HS-27A (cell line): ENCODE results near the gene TTLL11.
A peak's percentile ranks its signal among the peaks of the same experiment; 100 is the strongest.
"Not testable (repeated sequence)": the region's sequence is repeated elsewhere in the genome, so short reads cannot be mapped to it uniquely, and the experiment has no call there.

Experiments
- DNase-seq: peaks from one replicate; pipeline ENCODE4 v3.0.0-alpha.2; 2012; ENCODE audit warnings: low read depth, missing footprints

The TTLL11 gene

GRCh38 chr9:122005597-122005996, 87.5 kb downstream of the TTLL11 start:
- DNase-seq = no peak

GRCh38 chr9:122004589-122004988, 88.5 kb downstream of the TTLL11 start:
- no peak for DNase-seq

GRCh38 chr9:122001491-122002201, 91.5 kb downstream of the TTLL11 start:
- no peak for DNase-seq

GRCh38 chr9:122000526-122000925, 92.6 kb downstream of the TTLL11 start:
- not testable (repeated sequence) for DNase-seq

DNA sequence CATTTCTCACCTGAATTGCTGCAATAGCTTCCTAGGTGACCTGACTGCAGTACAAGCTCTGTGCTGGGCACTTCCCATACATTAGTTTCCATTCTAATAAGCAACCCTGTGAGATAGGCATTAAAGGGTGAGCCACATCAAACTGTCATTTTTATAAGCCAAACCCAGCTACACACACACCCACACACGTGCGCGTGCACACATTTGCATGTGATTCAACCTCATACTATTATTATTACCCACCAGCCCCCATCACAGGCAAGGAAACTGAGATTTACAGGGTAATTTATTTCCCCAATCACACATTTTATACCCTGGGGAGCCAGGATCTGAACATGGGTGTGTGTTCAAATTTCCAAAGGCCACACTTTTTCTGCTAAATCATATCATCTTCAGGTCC, 93.6 kb downstream of the TTLL11 start:
- DNase-seq = no peak

DNA sequence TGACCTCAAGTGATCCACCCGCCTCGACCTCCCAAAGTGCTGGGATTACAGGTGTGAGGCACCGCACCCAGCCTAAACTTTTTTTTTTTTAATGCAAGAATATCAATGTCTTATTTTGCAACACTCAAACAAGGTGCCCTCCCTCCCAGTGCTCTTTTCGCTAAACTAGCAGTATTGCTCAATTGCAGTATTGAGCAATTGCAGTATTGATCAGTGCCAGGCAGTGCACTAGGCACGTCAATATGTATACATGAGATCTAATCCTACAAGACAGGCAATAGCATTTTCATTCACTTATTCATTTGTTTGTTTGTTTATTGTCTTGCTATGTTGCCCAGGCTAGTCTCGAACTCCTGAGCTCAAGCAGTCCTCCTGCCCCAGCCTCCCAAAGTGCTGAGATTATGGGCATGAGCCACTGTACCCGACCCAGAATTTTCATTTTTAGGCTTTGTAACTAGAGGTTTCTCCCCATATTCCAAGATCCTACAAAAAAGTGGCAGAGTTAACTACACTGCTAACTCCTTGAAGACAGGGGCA, 94.5 kb downstream of the TTLL11 start:
- DNase-seq = no peak

DNA sequence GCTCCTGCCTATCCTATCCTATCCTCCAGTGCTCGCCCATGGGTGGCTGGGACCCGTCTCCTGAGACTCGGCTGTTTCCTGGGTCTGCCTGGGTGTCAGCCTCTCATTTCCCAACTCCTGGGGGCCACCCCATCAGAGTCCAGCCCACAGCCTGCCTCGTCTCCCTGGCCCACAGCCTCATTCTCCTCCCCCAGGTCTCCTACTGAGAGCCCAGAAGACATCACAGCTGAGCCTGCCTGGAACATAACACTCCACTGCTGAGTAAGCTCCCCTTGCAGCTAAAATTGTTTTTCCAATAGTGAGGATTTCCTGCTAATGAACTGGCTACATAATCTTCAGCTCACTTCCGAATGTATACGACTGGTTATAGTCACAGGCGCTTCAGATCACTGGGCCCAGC, 95.3 kb downstream of the TTLL11 start:
- no peak for DNase-seq

GRCh38 chr9:121996783-121997182, 96.3 kb downstream of the TTLL11 start:
- DNase-seq = no peak

- DNase-seq = no peak
Measured at GRCh38 chr9:121995997-121996396, 97.1 kb downstream of the TTLL11 start.

DNA sequence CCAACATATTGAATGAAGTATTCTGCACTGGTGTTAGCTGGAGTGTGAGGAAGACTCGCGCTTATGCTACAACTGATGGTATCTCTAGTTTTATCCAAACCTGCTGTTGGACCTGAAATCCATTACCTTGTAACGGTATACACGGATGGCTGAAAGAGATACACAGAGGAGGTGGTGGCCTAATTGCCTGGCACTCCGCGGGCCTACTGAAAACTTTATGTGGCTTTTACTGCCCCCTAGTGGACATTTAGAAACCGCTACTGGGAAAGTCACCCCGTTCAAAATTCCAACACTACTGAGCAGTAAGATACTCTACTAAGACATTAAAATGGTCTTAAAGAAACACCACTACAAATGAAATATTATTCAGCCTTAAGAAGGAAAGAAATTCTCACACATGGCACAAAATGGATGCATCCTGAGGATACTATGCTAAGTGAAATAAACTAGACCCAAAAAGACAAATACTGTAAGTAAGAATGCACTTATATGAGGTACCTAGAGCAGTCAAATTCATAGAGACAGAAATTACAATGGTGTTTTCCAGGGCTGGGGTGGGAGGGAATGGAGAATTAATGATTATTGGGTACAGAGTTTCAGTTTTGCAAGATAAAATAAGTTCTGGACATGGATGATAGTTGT, 100.4 kb downstream of the TTLL11 start:
- DNase-seq = peak; percentile 30

- DNase-seq = no peak
Measured at GRCh38 chr9:121991307-121991661, 101.8 kb downstream of the TTLL11 start.

- DNase-seq = no peak
Measured at GRCh38 chr9:121990600-121991306, 102.4 kb downstream of the TTLL11 start.

- no peak for DNase-seq
Measured at GRCh38 chr9:121989010-121989409, 104.1 kb downstream of the TTLL11 start.

GRCh38 chr9:121987314-121987713, 105.8 kb downstream of the TTLL11 start:
- DNase-seq = no peak

DNA sequence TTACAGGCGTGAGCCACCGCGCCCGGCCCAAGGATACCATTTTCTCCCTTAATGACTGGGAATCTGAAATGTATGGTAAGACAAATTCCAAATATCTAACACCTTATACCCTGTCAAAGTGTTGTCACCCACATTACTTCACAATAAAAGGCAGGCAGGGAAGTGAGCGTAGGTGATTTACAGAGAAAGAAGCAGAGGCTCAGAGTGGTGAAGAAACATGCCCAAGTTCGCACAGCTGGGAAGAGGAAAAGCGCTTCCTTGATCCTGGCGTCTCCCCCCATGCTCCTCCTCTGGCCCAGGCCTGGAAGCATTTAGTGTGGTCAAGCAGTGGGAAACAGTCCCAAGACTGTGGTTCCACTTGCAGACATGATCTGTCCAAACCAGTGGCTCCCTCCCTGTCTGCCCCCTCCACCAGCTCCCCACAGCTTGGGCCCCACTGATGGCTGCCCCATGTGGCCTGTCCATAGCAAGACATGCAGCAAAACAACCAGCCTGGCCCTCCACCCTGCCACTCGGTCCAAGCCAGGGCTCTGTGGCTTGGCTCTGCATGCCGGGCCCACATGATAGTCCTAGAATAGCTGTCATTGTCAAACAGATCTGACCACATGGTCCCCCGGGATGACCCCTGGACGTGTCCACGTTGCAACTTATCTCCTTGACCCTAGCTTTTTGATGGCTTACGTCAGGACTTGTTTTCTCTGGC, 107.2 kb downstream of the TTLL11 start:
- DNase-seq = no peak

GRCh38 chr9:121984726-121985402, 108.2 kb downstream of the TTLL11 start:
- DNase-seq = peak; percentile 35

DNA sequence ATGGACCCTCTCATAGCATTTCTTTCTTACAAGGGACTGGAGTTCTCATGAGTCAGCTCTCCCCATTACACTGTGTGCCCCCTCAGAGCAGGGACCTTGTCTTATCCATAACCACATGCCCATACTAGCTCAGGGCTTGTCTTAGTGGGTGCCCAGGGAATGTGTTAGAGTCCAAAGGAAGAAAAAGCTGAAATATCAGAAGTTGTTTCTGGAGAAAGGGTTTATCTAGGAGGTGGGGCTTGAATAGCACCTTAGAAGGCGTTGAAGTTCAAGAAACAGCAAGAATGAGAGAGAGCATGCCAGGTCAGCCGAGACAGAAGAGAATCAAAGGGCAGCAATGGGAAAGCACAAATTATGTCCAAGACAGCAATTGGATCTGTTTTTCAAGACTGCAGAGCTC, 109.4 kb downstream of the TTLL11 start:
- DNase-seq = no peak

DNA sequence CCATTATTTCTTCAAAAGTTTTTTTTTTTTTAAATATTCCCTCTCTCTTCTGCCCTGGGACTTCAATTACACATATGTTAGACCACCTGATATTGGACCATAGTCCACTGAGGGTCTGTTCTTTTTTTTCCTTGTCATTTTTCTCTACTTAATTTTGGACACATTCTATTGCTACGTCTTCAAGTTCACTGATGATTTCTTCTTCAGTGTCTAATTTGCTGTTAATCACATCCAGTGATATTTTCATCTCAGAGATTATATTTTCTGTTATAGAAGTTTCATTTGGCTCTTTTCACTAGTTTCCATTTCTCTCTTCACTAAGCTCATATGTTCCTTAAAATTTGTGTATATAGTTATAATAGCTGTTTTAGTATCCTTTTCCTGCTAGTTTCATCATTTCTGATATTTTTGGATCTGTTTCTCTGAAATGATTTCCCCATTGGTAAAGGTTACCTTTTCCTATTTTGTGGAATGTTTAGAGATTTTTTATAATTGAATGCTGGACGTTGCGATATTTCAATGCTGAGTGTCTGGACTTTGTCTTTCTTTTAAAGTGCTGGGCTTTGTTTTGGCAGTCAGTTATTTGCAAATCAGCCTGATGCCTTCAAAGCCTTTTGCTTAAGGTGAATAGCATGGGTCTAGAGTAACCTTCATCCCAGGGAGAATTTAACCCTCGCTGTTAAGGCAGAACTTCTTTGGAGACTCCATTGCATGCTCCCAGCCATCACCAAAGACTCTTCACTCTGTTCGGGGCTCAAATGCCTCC, 111.8 kb downstream of the TTLL11 start:
- DNase-seq = no peak

GRCh38 chr9:121980665-121981064, 112.4 kb downstream of the TTLL11 start:
- DNase-seq = not testable (repeated sequence)

GRCh38 chr9:121979736-121980135, 113.4 kb downstream of the TTLL11 start:
- DNase-seq = no peak

DNA sequence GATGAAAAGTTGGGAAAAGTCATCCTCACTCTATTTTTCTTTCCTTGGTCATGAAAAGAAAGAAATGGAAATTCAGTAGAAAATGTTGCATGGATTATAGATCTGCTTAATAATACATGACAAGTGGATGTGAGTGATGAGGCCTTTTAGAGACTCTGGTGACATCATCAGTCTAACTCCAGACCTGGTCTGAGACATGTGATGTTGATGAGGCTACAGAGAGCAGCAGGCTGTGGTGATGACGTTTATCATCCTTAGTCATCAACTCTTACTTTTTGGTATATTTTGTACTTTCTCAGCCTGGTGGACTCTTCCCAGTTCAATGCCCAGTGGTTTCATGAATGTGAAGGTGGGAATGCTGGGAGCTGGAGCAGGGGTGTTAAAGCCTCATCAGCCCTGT, 116.4 kb downstream of the TTLL11 start:
- DNase-seq = no peak
